IMR-90 (cell line): ENCODE data around the gene DENND10. TPM values are rescaled to one million over a fixed set of nuclear protein-coding genes. Genes with fewer than 3 reads are reported as not detected.

ENCODE experiments used
- ATAC-seq: fragments of 200-7000 bp; cut with Tn5 transposase; 2 replicates; pipeline ENCODE4 v1.9.1; 2020; ENCODE audit warnings: low read depth, mild to moderate bottlenecking, moderate library complexity
- BruUV-seq: library from RNA; stranded (reverse); fragments of 400-500 nt; replicated peaks from 2 replicates; lab custom pipeline; 2021; lab: Mats Ljungman, UMichigan
- CTCF ChIA-PET: fragments of 300-600 bp; formaldehyde crosslinking; extraction: SDS; loops from one replicate; lab custom pipeline; 2021; ENCODE audit warnings: antibody characterized with exemption; lab: Yijun Ruan, JAX
- POLR2A ChIA-PET: fragments of 300-600 bp; sonication (Branson Sonifier 250); formaldehyde crosslinking; loops from one replicate; lab custom pipeline; 2022; ENCODE audit warnings: antibody characterized with exemption; ENCODE audit not compliant: unreplicated experiment; lab: Charles Lee
- DNase-seq: peaks from one replicate; pipeline ENCODE4 v3.0.0; 2013
- H2AFZ ChIP-seq: replicated peaks from 2 replicates; pipeline ENCODE3; 2013; ENCODE audit warnings: low read length, mild to moderate bottlenecking; ENCODE audit not compliant: poor library complexity
- H2AK5ac ChIP-seq: 2 replicates; pipeline ENCODE4 v1.6.1; 2013; ENCODE audit warnings: low read depth, low read length, inconsistent platforms
- H2AK9ac ChIP-seq: replicated peaks from 2 replicates; pipeline ENCODE3; 2013; ENCODE audit warnings: mild to moderate bottlenecking, low read depth, low read length, moderate library complexity; ENCODE audit not compliant: poor library complexity
- H2BK120ac ChIP-seq: 2 replicates; pipeline ENCODE4 v1.6.1; 2013; ENCODE audit warnings: low read depth, low read length, inconsistent platforms
- H2BK15ac ChIP-seq: 3 replicates; pipeline ENCODE4 v1.6.1; 2013; ENCODE audit warnings: low read depth, low read length, inconsistent platforms
- H2BK20ac ChIP-seq: 2 replicates; pipeline ENCODE4 v1.6.1; 2013; ENCODE audit warnings: low read depth, mild to moderate bottlenecking, inconsistent platforms, low read length, moderate library complexity
- H2BK5ac ChIP-seq: 2 replicates; pipeline ENCODE4 v1.6.1; 2013; ENCODE audit warnings: mild to moderate bottlenecking, low read depth, low read length, inconsistent platforms; ENCODE audit not compliant: poor library complexity, severe bottlenecking
- H3K14ac ChIP-seq: replicated peaks from 2 replicates; pipeline ENCODE4 v1.6.1; 2013; ENCODE audit warnings: low read depth, low read length, inconsistent platforms
- H3K18ac ChIP-seq: 2 replicates; pipeline ENCODE4 v1.6.1; 2013; ENCODE audit warnings: low read depth, low read length, control low read depth
- H3K23ac ChIP-seq: 2 replicates; pipeline ENCODE4 v1.6.1; 2013; ENCODE audit warnings: low read depth, low read length, inconsistent platforms
- H3K27ac ChIP-seq: 2 replicates; pipeline ENCODE4 v1.5.1; 2013; ENCODE audit warnings: mild to moderate bottlenecking, control low read depth, low read length; ENCODE audit not compliant: insufficient read depth
- H3K27me3 ChIP-seq: 2 replicates; pipeline ENCODE4 v1.6.1; 2013; ENCODE audit warnings: low read length; ENCODE audit not compliant: control insufficient read depth, insufficient read depth
- H3K36me3 ChIP-seq: 2 replicates; pipeline ENCODE4 v1.6.1; 2013; ENCODE audit warnings: low read length, mixed read lengths; ENCODE audit not compliant: control insufficient read depth, insufficient read depth
- H3K4ac ChIP-seq: 2 replicates; pipeline ENCODE4 v1.6.1; 2013; ENCODE audit warnings: low read depth, low read length, inconsistent platforms
- H3K4me1 ChIP-seq: 2 replicates; pipeline ENCODE4 v1.6.1; 2013; ENCODE audit warnings: low read length, mixed read lengths; ENCODE audit not compliant: control insufficient read depth, insufficient read depth
- H3K4me2 ChIP-seq: 2 replicates; pipeline ENCODE4 v1.6.1; 2013; ENCODE audit warnings: low read depth, mild to moderate bottlenecking, control low read depth, low read length, moderate library complexity
- H3K4me3 ChIP-seq: 2 replicates; pipeline ENCODE4 v1.5.1; 2013; ENCODE audit warnings: low read depth, mild to moderate bottlenecking, control low read depth, low read length, moderate library complexity; ENCODE audit not compliant: insufficient read depth
- H3K56ac ChIP-seq: 2 replicates; pipeline ENCODE4 v1.6.1; 2013; ENCODE audit warnings: low read length, inconsistent platforms; ENCODE audit not compliant: insufficient read depth; ENCODE audit errors: extremely low read depth
- H3K79me1 ChIP-seq, 2 experiments: 2 replicates each; pipeline ENCODE4 v1.6.1; 2013; ENCODE audit warnings: low read length in 2 of 2, inconsistent platforms in 1 of 2, low read depth in 1 of 2
- H3K9ac ChIP-seq: 2 replicates; pipeline ENCODE4 v1.6.1; 2013; ENCODE audit warnings: low read depth, low read length, control low read depth
- H3K9me1 ChIP-seq: 2 replicates; pipeline ENCODE4 v1.6.1; 2013; ENCODE audit warnings: low read length, inconsistent platforms; ENCODE audit not compliant: insufficient read depth
- H3K9me3 ChIP-seq: 2 replicates; pipeline ENCODE4 v1.6.1; 2013; ENCODE audit warnings: low read length; ENCODE audit not compliant: control insufficient read depth, insufficient read depth
- H4K20me1 ChIP-seq: 2 replicates; pipeline ENCODE4 v1.6.1; 2013; ENCODE audit warnings: low read length, inconsistent platforms; ENCODE audit not compliant: insufficient read depth
- H4K5ac ChIP-seq: 2 replicates; pipeline ENCODE4 v1.6.1; 2013; ENCODE audit warnings: mild to moderate bottlenecking, low read depth, low read length, control low read depth
- H4K8ac ChIP-seq, 2 experiments: 2 replicates each; pipeline ENCODE4 v1.6.1; 2013; ENCODE audit warnings: low read depth in 2 of 2, low read length in 2 of 2, control low read depth in 1 of 2, inconsistent platforms in 1 of 2
- H4K91ac ChIP-seq: 2 replicates; pipeline ENCODE4 v1.6.1; 2013; ENCODE audit warnings: low read depth, low read length, inconsistent platforms; ENCODE audit not compliant: insufficient read depth
- BHLHE40 ChIP-seq: fragments of 150-350 bp; IDR thresholded peaks from 2 replicates; pipeline ENCODE4 v1.6.1; 2016; ENCODE audit warnings: mild to moderate bottlenecking, low read depth, low read length
- CEBPB ChIP-seq: IDR thresholded peaks from 2 replicates; pipeline ENCODE4 v1.6.1; 2012; ENCODE audit warnings: low read depth, low read length, improper control_type of control experiment
- CTCF ChIP-seq: conservative IDR thresholded peaks from 2 replicates; pipeline ENCODE4 v1.5.1; 2012; ENCODE audit warnings: mild to moderate bottlenecking, low read depth, low read length, improper control_type of control experiment
- ELK1 ChIP-seq: fragments of 150-350 bp; IDR thresholded peaks from 2 replicates; pipeline ENCODE4 v1.6.1; 2016; ENCODE audit warnings: low read depth, mild to moderate bottlenecking, low read length, moderate library complexity, borderline replicate concordance
- MAZ ChIP-seq: IDR thresholded peaks from 2 replicates; pipeline ENCODE4 v1.6.1; 2012; ENCODE audit warnings: low read depth, mild to moderate bottlenecking, low read length, improper control_type of control experiment, moderate library complexity, borderline replicate concordance
- NFE2L2 ChIP-seq: fragments of 150-350 bp; IDR thresholded peaks from 2 replicates; pipeline ENCODE4 v1.6.1; 2016; ENCODE audit warnings: low read depth, mild to moderate bottlenecking, low read length
- RAD21 ChIP-seq: IDR thresholded peaks from 2 replicates; pipeline ENCODE4 v1.6.1; 2012; ENCODE audit warnings: low read length, improper control_type of control experiment
- RCOR1 ChIP-seq: IDR thresholded peaks from 2 replicates; pipeline ENCODE4 v1.6.1; 2012; ENCODE audit warnings: mild to moderate bottlenecking, low read length, improper control_type of control experiment; ENCODE audit not compliant: insufficient replicate concordance
- SMC3 ChIP-seq: fragments of 150-350 bp; IDR thresholded peaks from 2 replicates; pipeline ENCODE4 v1.6.1; 2016; ENCODE audit warnings: low read depth, mild to moderate bottlenecking, antibody characterized with exemption, low read length, moderate library complexity
- WGBS, 2 experiments: methylation state at CpG; one replicate each; pipeline versions ENCODE4 v1.1.5 to v1.1.7; 2013; ENCODE audit warnings: missing lambda C conversion rate in 2 of 2; ENCODE audit not compliant: insufficient read length in 1 of 2; ENCODE audit errors: extremely low coverage in 2 of 2; 5-methylcytosine and 5-hydroxymethylcytosine counted together
- dilution Hi-C: fragments of 300-500 bp; cut with HindIII; formaldehyde crosslinking; loops from one replicate; pipeline ENCODE4 v1.14.3; 2018; ENCODE audit warnings: low sequenced_read_pairs; ENCODE audit not compliant: unreplicated experiment
- in situ Hi-C: fragments of 300-500 bp; cut with MboI; formaldehyde crosslinking; loops from 3 replicates; pipeline ENCODE4 v1.14.3; 2019; ENCODE audit warnings: low sequenced_read_pairs, inconsistent platforms, mixed read lengths
- intact Hi-C: fragments of 100-400 bp; cut with micrococcal nuclease; formaldehyde crosslinking; loops from 2 replicates; pipeline ENCODE4 v1.10.0; 2022
- polyA plus RNA-seq, 3 experiments: library from polyadenylated mRNA; depleted of rRNA; stranded (reverse); fragments of >200 nt; gene quantifications; 2 replicates each; pipeline ENCODE4 v1.2.3, GENCODE V29; 2012; ENCODE audit warnings: low replicate concordance in 1 of 3
- total RNA-seq: library from RNA; depleted of rRNA; stranded (reverse); fragments of >200 nt; gene quantifications from 2 replicates; pipeline ENCODE4 v1.2.3, GENCODE V29; 2012

DENND10 gene
- total and polyA plus RNA-seq, 2 of the 4 experiments (the other 2 are of a cell fraction): 50.9 to 81.4 TPM

GRCh38 chr10:119055472-119055871, 48.4 kb upstream of the DENND10 start (continued):
- TF ChIP-seq ELK1 (no peak), MAZ (no peak)

GRCh38 chr10:119058010-119058409, 45.9 kb upstream of the DENND10 start:
- Histone ChIP-seq H3K36me3 (peaks cover 63% of the 10 kb centered on the region), H4K20me1 (peaks cover 11% of the 10 kb centered on the region)

More at GRCh38 chr10:119058010-119058409, 45.9 kb upstream of the DENND10 start:
- ChIA-PET CTCF (no interaction called here), POLR2A (no interaction called here)
- Histone ChIP-seq H2BK120ac (no peak overlapping the region), H4K8ac (no peak overlapping the region), H3K9me1 (no peaks in the 10 kb centered on the region), H3K79me1 (peaks cover 29 to 47% of the 10 kb centered on the region in 2 experiments), H2BK15ac (no peak overlapping the region), H3K23ac (no peak overlapping the region), H3K18ac (no peak overlapping the region), H2AK5ac (no peak overlapping the region), H3K56ac (no peak overlapping the region), H3K27ac (no peak overlapping the region), H3K4me3 (no peak overlapping the region), H2AK9ac (no peak overlapping the region), H4K5ac (no peak overlapping the region), H2BK20ac (no peak overlapping the region), H3K14ac (no peak overlapping the region), H2BK5ac (no peak overlapping the region), H3K4ac (no peak overlapping the region), H3K4me2 (no peak overlapping the region), H4K91ac (no peak overlapping the region), H3K9me3 (no peaks in the 10 kb centered on the region), H2AFZ (no peak overlapping the region), H3K9ac (no peak overlapping the region), H3K27me3 (no peaks in the 10 kb centered on the region), H3K4me1 (no peaks in the 10 kb centered on the region)
- BruUV-seq: no TSS peak
- 93% methylated on average over 7 of the region's 11 CpGs; no CpG with 5 or more reads in 1 of the 2 experiments for WGBS, 2 experiments
- dilution Hi-C loops: no loop called here
- DNase-seq (no peak), ATAC-seq (no peak)
- intact Hi-C loops: loop anchor here (5.0 kb wide), 2 partner anchors 519 to 869 kb away; no protein-coding TSS in a partner anchor
- TF ChIP-seq SMC3: no peak
- no peak for TF ChIP-seq NFE2L2
- TF ChIP-seq RCOR1: no peak
- no peak for TF ChIP-seq BHLHE40
- TF ChIP-seq CEBPB: no peak
- TF ChIP-seq RAD21: no peak
- no peak for TF ChIP-seq MAZ
- no peak for TF ChIP-seq CTCF
- in situ Hi-C loops: no loop called here
